K562 treated with DMSO at 1 percent for 12 hours (cell line): ENCODE results near the gene KCNJ15. TPM values are rescaled to one million over a fixed set of nuclear protein-coding genes. Genes with fewer than 3 reads are reported as not detected.

Source experiments
- total RNA-seq: library from RNA; unstranded; fragments of 300-600 nt; gene quantifications from 2 replicates; pipeline ENCODE4 v1.2.3, GENCODE V29; 2022; ENCODE audit not compliant: insufficient read depth

KCNJ15 gene
- total RNA-seq: 3.8 and 4.5 TPM in 2 replicates

GRCh38 chr21:38256599-38257302 lies at the start of gene KCNJ15:
Gene KCNJ15 (plus strand): TSS chr21:38256991. CDS start chr21:38299262, 42,271 bp downstream.

Other genes with a start within 250 kb of the KCNJ15 start
- gene ERG, start 241.5 kb downstream of the KCNJ15 start, total RNA-seq: not detected in 2 replicates